Endothelial cell (in vitro differentiated cells): Measurements from ENCODE around the gene CD55. TPM values are rescaled to one million over a fixed set of nuclear protein-coding genes. Genes with fewer than 3 reads are reported as not detected.

Source experiments
- DNase-seq: peaks from one replicate; pipeline ENCODE4 v3.0.0; 2021; ENCODE audit warnings: low spot score
- H3K27ac Mint-ChIP-seq: one replicate; pipeline ENCODE4 v1.8.0; 2021; ENCODE audit warnings: mixed read lengths, inconsistent platforms; ENCODE audit not compliant: unreplicated experiment
- H3K27me3 Mint-ChIP-seq: one replicate; pipeline ENCODE4 v1.8.0; 2021; ENCODE audit warnings: mild to moderate bottlenecking, moderate library complexity, mixed read lengths, inconsistent platforms; ENCODE audit not compliant: unreplicated experiment
- H3K36me3 Mint-ChIP-seq: one replicate; pipeline ENCODE4 v1.8.0; 2021; ENCODE audit warnings: mild to moderate bottlenecking, low read depth, mixed read lengths, inconsistent platforms; ENCODE audit not compliant: unreplicated experiment
- H3K4me1 Mint-ChIP-seq: one replicate; pipeline ENCODE4 v1.8.0; 2021; ENCODE audit warnings: mild to moderate bottlenecking, mixed read lengths, inconsistent platforms; ENCODE audit not compliant: unreplicated experiment
- H3K4me3 Mint-ChIP-seq: one replicate; pipeline ENCODE4 v1.8.0; 2021; ENCODE audit warnings: mild to moderate bottlenecking, mixed read lengths, inconsistent platforms; ENCODE audit not compliant: unreplicated experiment
- H3K9me3 Mint-ChIP-seq: one replicate; pipeline ENCODE4 v1.8.0; 2021; ENCODE audit warnings: mixed read lengths, inconsistent platforms; ENCODE audit not compliant: unreplicated experiment
- CTCF ChIP-seq: fragments of 200-600 bp; sonication (generic); IDR thresholded peaks from one replicate; pipeline ENCODE4 v1.5.0; 2021; ENCODE audit warnings: antibody characterized with exemption; ENCODE audit not compliant: unreplicated experiment
- total RNA-seq: library from RNA; stranded (reverse); fragmentation: NEBNext Ultra II Directional; extraction: Animal tissue kit (Norgen Biotek cat#: 25700); gene quantifications from one replicate; pipeline ENCODE4 v1.2.1, GENCODE V29; 2021; ENCODE audit not compliant: unreplicated experiment

The CD55 gene
- total RNA-seq, 1 donor from 2014 or later = 16.0 TPM

GRCh38 chr1:207298186-207298585, 23.3 kb upstream of the CD55 start:
- DNase-seq = no peak
- Mint-ChIP-seq H3K27me3 (no peaks in the 10 kb centered on the region), H3K36me3 (no peaks in the 10 kb centered on the region), H3K4me3 (peak overlapping the region; percentile 43), H3K27ac (no peak overlapping the region), H3K4me1 (peaks cover 2% of the 10 kb centered on the region), H3K9me3 (no peaks in the 10 kb centered on the region)
- no peak for TF ChIP-seq CTCF

GRCh38 chr1:207298636-207299398, 22.7 kb upstream of the CD55 start:
- H3K36me3 Mint-ChIP-seq = no peaks in the 10 kb centered on the region
- TF ChIP-seq CTCF = no peak
- no peak overlapping the region for H3K27ac Mint-ChIP-seq
- no peak overlapping the region for H3K4me3 Mint-ChIP-seq
- DNase-seq = no peak
- no peaks in the 10 kb centered on the region for H3K9me3 Mint-ChIP-seq
- H3K27me3 Mint-ChIP-seq = no peaks in the 10 kb centered on the region
- H3K4me1 Mint-ChIP-seq = peaks cover 2% of the 10 kb centered on the region

GRCh38 chr1:207300970-207301369, 20.5 kb upstream of the CD55 start:
- DNase-seq = no peak
- Mint-ChIP-seq H3K4me1 (peaks cover 2% of the 10 kb centered on the region), H3K36me3 (no peaks in the 10 kb centered on the region), H3K27me3 (no peaks in the 10 kb centered on the region), H3K4me3 (no peak overlapping the region), H3K27ac (no peak overlapping the region), H3K9me3 (no peaks in the 10 kb centered on the region)
- no peak for TF ChIP-seq CTCF

- TF ChIP-seq CTCF = no peak
- no peak overlapping the region for H3K27ac Mint-ChIP-seq
- H3K4me1 Mint-ChIP-seq = peaks cover 2% of the 10 kb centered on the region
- no peak for DNase-seq
- no peaks in the 10 kb centered on the region for H3K27me3 Mint-ChIP-seq
- H3K36me3 Mint-ChIP-seq = no peaks in the 10 kb centered on the region
- no peaks in the 10 kb centered on the region for H3K9me3 Mint-ChIP-seq
- H3K4me3 Mint-ChIP-seq = no peak overlapping the region
Observed at GRCh38 chr1:207302618-207303393, 18.7 kb upstream of the CD55 start.
